ENCODE data around the gene GRID2IP.
A peak's percentile ranks its signal among the peaks of the same experiment; 100 is the strongest.
"Not testable (repeated sequence)": the region's sequence is repeated elsewhere in the genome, so short reads cannot be mapped to it uniquely, and the experiment has no call there.

The GRID2IP gene

DNA sequence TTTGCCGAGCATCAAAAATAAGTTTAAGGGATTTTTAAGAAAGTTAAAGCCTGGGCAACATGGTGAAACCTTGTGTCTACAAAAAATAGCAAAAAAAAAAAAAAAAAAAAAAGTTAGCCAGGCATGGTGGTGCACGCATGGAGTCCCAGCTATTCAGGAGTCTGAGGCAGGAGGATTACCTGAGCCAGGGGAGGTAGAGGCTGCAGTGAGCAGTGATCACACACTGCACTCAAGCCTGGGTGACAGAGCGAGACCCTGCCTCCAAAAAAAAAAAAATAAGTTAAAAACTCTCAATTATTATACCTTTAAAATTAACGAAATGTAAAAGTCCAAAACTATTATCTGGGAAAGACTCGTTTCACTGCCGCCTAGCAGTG lies 68.5 kb downstream of the GRID2IP start:
- DNase-seq, result no peak

DNA sequence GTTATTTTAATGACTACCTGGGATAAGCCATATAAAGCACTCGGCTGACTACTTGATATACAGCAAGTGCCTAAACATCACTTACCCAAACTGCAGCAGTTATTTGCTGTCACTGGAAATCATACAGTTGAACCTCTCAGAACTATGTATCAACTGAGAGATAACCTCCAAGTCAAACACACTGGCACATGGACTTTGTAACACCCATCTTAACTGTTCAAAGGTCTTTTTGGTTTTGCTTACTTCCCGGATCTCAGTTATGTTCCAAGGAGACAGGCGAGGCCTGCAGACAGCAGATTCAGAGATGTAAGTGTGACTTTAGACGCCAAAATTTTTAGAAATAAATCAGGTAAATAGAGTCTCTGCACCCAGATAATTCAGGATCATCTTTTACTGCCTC lies 69.0 kb downstream of the GRID2IP start:
- DNase-seq, result no peak

DNA sequence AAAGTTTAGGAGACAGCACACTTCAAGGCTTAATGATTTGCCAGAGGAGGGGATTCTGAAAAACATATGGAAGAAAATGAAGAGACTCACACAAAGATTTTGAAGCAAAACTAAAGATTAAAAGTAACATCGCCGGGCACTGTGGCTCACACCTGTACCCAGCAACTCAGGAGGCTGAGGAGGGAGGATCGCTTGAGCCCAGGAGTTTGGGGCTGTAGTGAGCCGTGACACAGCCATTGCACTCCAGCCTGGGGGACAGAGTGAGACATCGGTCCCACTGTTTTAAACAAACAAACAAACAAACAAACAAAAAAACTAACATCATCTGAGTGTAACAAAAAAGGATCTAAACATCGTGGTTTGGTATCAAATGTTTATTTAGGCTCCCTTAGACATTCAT lies 69.8 kb downstream of the GRID2IP start:
- no peak for DNase-seq

DNA sequence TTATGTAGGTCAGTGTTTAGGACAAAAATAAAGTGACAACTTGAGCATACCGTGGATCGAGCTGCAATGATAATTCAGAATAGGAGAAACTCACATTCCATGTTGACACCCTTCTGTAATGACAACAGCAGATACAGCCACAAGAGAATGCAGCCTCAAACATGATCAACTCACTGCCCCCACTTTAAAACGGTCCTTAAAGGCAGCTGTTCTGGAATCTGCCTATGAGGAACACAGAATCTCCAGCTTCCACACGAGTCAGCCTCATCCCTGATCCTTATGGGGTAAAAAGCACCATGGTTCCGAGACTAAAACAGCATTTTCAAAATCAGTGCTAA lies 71.0 kb downstream of the GRID2IP start:
- DNase-seq, result no peak

DNA sequence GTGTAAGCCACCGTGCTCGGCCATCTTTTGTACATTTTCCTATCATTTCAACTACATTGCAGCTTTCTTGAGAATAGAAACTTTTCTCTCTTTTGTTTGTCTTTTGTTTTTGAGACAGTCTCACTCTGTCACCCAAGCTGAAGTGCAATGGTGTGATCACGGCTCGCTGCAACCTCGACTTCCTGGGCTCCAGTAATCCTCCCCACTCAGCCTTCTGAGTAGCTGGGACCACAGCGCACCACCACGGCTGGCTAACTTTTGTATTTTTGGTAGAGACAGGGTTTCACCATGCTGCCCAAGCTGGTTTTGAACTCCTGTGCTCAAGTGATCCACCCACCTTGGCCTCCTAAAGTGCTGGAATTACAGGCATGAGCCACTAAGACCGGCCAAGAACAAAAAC lies 72.2 kb downstream of the GRID2IP start:
- DNase-seq, result no peak

DNA sequence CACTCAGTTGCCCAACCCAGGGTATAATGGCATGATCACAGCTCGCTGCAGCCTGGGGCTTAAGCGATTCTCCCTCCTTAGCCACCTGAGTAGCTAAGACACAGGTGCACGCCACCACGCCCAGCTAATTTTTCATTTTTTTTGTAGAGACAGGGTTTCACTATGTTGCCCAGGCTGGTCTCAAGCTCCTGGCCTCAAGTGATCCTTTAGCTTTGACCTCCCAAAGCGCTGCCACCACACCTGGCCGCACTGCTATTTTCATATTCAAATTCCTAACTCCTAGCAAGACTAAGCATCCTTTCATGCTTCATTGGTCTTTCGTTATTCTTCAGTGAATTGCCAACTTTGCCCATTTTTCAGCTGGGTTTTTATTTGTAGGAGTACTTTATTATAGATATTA lies 73.1 kb downstream of the GRID2IP start:
- no peak for DNase-seq

DNA sequence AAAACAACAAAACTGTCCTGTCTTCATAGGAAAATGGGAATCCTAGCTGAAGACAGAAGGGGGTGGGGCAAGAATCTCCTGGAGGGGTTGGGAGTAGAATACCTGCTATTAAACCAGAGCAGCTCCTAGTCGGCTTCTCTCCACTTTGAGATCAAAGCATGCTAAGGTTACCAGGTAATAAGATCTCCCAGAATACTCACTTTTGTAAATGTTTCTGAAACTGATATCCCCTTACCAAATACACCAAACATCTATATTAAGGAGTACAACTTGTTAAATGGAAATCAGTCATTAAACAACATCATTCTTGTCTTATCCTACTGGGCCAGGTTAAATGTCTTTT lies 74.0 kb downstream of the GRID2IP start:
- DNase-seq, result no peak

DNA sequence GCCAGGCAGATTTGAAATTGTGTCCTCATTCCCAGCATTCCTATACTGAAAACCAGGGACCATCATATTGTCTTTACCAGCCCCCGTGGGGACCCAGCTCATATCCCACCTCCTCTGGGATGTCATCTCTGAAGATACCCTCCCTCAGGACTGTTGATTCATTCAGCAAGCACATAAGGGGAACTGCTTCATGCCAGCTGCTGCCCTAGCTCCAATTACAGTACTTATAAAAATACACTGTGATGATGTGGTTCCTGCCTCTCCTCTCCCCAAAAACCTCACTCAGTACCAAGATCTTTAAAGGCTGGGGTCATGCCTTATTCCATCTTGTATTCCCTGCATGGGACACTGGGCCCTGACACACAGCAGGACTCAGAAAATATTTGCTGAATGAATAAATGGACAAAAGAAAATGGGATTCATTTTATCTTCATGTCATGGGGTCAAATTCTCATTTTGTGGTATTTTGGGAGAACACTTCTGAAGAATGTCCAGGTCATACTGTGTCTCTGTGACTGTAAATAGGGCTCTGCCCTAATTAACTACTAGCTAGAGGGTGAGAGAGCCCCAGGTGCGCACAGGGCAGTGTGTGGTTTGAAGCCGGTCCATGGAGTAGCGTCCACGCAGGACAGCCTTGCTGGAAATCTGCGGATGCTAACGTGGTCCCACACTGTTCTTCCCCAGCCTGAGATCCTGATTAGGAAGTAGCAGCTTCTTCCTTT lies 74.5 kb downstream of the GRID2IP start:
- no peak for DNase-seq

DNA sequence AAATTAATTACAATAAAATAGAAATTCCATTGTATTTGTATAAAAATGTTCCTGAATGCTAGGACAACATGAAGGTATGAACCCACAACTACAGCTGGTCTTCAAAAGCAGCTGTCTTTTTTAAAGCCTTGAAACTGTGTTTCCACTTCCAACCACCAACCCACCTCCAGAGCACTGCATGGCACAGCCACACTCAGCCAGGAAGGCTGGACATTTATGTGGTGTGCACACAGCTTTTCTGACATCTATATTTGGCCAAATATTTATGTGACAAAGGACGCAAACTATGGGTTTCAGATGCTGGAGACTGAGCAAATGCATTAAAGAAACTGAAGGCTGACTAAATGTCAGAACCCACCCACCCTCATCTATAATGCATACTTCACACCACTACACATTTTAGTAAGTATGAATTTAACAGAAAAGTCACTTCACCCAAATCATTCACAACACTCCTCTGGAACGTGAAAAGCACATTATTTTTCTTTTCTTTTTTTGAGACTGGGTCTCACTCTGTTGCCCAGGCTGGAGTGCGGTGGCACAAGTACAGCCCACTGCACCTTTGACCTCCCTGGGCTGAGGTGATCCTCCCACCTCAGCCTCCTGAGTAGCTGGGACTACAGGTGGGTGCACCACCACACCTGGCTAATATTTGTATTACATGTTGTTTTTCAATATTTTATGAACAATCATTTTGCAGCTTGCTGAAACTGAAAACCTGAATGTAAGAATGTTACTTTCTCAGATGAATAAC lies 75.7 kb downstream of the GRID2IP start:
- no peak for DNase-seq

DNA sequence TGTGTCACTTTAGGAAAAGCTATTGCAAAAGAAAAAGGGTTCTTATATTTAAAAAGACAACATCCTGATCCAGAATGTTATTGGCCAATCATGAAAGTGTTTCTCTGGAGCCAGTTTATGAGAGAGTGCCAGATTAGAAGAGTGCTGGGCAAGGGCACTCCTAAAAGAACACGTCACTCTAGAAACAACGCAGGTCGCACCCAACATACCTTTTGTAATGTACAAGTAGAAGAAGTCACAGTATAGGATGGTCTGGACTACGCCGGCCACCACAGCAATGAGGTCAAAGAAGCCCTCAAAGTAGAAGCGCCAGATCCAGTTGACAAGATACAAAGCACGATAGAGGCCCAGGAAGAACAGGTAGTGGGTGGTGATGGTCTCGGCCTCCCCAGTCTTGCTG lies 85.4 kb downstream of the GRID2IP start:
- no peak for DNase-seq

DNA sequence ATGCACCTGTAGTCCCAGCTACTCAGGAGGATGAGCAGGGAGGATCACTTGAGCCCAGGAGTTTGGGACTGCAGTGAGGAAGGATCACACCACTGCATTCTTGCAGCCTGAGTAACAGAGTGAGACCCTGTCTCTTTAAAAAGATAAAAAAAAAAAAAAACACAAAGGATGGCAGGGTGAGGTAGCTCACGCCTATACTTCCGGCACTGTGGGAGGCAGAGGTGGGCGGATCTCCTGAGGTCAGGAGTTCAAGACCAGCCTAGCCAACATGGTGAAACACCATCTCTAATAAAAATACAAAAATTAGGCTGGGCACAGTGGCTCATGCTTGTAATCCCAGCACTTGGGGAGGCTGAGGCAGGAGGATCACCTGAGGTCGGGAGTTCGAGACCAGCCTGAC lies 87.7 kb downstream of the GRID2IP start:
- DNase-seq, result not testable (repeated sequence)

DNA sequence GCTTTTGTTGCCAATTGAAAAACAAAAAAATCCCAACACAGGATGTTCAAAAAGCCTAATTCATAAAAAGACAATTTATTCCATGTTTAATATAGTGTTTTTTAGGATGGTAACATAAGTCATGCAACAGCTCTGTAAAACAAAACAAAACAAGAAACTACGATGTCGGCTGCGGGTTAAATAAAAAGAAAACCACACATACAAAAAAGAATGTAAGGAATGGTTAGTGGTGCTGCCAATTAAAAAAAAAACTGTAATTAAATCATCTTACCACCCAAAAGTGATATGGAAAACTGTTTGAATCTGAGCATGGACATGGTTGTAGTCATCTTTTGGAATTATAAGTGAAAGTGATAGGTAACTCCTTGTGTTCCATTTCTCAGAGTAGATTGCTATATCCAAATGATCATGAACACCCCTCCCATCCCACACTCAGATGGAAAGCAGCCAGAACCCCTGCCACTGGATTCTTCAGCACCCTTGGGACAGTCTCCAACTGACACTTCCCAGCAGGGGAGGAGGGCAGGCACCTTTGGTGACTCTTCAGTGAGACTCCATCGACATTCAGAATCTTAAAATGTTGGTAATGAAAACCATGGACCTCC lies 89.2 kb downstream of the GRID2IP start:
- no peak for DNase-seq

DNA sequence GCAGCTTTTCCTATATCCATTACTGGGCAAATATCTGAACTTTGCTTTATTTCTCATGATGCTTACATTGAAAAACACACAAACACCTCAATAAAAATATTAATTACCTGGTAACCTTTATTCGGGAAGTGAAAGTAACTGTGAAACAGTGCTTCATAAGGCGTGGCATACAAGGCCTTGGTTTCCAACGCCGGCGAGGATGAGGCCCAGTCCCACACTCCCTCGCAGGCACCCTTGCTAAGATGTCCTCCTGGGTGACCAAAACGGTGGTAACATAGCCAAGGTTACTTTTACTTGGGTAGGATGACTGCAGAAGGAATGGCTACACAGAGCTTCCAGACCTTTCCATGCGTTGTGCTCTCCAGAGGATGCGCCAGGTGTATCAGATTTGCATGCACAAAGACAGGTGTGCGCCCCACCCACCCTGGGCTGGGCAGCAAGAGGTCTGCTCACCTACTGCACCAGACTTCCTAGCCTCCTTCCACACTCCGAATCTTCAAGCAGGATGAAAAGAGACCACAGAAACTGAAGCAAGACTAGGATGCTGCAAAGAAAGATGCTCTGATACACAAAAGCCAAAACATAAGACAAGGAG lies 90.2 kb downstream of the GRID2IP start:
- no peak for DNase-seq

DNA sequence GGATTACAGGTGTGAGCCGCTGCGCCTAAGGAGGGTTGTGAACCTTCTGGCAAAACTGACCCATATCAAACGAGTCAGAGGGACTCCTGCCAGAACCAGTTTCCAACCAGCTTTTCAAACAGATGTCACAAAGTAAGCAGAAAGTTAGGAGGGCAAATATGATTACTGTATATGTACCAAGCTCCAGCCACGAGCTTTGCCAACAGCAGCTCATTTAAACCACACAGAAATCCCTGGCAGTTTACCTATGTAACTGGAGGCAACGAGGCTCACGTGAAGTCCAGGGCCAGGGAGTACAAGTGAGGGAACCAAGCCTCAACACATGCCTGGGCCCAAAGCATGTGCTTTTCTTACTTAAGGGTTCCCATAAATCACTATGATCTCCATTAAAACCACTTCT lies 91.0 kb downstream of the GRID2IP start:
- DNase-seq, result no peak

DNA sequence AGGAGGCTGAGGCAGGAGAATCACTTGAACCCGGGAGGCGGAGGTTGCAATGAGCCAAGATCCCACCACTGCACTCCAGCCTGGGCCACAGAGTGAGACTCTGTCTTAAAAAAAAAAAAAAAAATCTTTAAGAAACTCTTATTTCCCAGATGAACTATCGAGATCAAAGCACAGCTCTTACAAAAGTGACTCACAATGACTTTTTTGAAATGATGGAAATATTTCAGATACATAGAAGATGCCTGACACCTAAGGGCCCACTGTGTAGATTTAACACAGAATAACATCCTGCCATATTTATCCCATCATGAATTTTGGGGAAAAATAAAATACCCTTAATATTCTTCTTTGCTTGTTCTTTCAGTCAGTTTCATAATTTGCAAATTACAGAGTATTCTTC lies 92.6 kb downstream of the GRID2IP start:
- not testable (repeated sequence) for DNase-seq

DNA sequence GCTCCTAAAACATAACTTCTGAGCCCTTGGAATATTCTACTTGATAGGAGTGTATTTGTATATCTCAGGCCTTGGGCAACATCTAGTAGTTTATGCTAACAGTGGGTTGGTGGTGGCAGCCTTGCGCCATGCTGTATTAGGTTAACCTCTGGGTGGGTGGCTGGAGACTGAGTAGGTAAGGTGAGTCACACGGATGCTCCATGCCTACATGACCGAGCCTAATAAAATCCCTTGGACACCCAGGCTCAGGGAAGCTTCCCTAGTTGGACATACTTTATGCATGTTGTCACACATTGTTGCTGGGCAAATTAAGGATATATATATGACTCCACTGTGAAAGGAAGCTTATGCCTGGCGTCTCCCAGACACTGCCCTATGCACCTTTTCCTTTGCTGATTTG lies 97.5 kb downstream of the GRID2IP start:
- no peak for DNase-seq

DNA sequence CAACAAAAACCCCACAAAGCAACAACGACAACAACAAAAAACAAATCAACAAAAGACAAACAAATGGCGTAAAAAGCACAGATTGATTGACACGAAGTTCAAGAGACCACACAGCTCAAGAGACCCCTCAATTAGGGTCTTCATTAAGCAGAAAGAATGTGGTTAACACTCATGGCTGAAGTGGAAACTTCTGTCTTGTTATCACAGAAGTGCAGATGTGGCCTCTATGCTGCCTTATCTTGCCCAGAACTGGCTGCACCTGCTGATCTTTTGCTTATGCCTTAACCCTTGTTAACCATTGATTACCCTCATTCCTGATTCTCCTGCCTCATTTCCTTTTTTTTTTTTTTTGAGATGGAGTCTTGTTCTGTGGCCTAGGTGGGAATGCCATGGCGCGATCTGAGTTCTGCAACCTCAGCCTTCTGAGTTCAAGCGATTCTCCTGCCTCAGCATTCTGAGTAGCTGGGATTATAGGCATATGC lies 100.0 kb downstream of the GRID2IP start:
- peak; percentile 94 for DNase-seq

DNA sequence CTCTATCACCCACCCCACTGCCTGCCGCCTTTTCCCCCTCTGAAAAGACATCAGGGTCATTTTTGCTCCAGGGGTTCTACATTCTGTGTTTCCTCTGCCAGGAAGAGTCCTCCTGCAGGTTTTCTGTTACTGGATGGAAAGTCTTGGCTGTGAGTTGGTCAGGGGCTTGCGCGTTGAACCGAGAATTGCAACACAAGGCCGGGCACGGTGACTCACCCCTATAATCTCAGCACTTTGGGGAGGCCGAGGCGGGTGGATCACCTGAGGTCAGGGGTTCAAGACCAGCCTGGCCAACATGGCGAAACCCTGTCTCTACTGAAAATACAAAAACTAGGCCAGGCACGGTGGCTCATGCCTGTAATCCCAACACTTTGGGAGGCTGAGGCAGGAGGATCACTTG lies 100.7 kb downstream of the GRID2IP start:
- DNase-seq, result not testable (repeated sequence)

DNA sequence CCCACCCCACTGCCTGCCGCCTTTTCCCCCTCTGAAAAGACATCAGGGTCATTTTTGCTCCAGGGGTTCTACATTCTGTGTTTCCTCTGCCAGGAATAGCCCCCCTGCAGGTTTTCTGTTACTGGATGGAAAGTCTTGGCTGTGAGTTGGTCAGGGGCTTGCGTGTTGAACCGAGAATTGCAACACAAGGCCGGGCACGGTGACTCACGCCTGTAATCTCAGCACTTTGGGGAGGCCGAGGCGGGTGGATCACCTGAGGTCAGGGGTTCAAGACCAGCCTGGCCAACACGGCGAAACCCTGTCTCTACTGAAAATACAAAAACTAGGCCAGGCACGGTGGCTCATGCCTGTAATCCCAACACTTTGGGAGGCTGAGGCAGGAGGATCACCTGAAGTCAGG lies 101.4 kb downstream of the GRID2IP start:
- not testable (repeated sequence) for DNase-seq

DNA sequence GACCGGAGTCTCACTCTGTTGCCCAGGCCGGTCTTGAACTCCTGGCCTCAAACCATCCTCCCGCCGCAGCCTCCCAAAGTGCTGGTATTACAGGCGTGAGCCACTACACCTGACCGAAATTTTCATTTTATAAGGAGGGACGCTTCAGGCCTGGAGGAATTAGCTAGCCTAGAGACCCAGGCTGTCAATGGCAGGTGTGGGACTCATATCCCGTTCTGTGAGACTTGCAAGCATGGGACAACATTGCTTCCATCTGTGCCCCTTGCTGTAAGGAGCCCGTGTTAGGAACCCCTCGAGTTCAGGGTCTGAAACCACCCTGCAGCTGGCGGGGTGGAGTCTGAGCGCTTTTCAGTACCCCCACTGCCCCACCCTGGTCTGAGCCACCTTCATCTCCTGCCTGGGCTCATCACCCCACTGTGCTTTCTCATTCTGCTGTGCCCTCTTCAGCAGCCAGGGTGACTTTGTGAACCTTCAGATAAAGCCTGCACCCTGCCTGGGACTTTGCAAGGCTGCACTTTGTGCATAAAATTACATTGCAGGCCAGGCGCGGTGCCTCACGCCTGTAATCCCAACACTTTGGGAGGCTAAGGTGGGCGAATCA lies 102.2 kb downstream of the GRID2IP start:
- peak; percentile 64 for DNase-seq

DNA sequence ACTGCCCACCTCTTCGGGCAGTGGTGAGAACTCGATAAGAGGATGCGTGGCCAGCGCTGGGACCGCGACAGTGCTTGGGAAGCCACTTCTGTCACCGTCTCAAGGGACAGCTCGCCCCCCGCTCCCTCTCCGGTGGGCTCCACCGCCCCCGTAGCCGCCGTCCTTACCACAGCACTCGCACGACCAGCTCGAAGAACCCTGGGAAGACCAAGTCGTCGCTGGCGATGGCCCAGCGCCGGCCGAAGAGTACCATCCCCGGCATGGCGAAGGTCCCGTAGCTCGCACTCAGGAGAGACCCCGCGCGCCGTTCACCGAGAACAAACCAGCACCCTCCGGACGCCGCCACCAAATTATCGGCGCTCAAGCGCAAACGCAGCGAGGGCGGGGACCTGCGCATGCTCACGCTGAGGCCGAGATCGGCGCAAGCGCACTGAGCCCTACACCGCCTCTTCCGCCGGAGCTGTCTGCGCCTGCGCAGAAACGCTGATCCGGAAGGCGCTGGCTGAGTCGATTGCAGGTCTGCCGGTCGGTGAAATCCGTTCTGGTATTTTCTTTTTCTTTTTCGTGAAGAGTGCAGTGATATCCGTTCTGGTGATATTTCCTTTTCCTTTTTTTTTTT lies 103.6 kb downstream of the GRID2IP start, which contains the start of gene DAGLB:
Gene DAGLB, minus strand, starts transcription at position 374 of the 619 bp plus-strand sequence. Its CDS starts 112 bp downstream, at position 262.
- DNase-seq, result peak; percentile 92
